Measurements from ENCODE around the gene NPC1L1.

NPC1L1 gene

GRCh38 chr7:44536090-44536489, 5.0 kb downstream of the NPC1L1 start:
- DNase-seq (ENCODE audit: low read depth): no peak

GRCh38 chr7:44535348-44536064, 5.6 kb downstream of the NPC1L1 start:
- no peak for DNase-seq (ENCODE audit: low read depth)

- DNase-seq (ENCODE audit: low read depth): peak; percentile 12
These were observed 6.6 kb downstream of the NPC1L1 start for GRCh38 chr7:44534501-44534900.

GRCh38 chr7:44534087-44534486, 7.0 kb downstream of the NPC1L1 start:
- no peak for DNase-seq (ENCODE audit: low read depth)

- no peak for DNase-seq (ENCODE audit: low read depth)
These were observed 7.7 kb downstream of the NPC1L1 start for GRCh38 chr7:44533301-44534055.

- no peak for DNase-seq (ENCODE audit: low read depth)
These were observed 9.4 kb downstream of the NPC1L1 start for GRCh38 chr7:44531421-44532380.

- no peak for DNase-seq (ENCODE audit: low read depth)
These were observed 10.1 kb downstream of the NPC1L1 start for GRCh38 chr7:44530990-44531389.

- DNase-seq (ENCODE audit: low read depth): no peak
These were observed 16.2 kb downstream of the NPC1L1 start for GRCh38 chr7:44524811-44525388.

GRCh38 chr7:44522315-44522714, 18.8 kb downstream of the NPC1L1 start:
- no peak for DNase-seq (ENCODE audit: low read depth)

- DNase-seq (ENCODE audit: low read depth): no peak
These were observed 19.6 kb downstream of the NPC1L1 start for GRCh38 chr7:44521347-44522095.

- DNase-seq (ENCODE audit: low read depth): no peak
These were observed 20.6 kb downstream of the NPC1L1 start for GRCh38 chr7:44520574-44520973.

- no peak for DNase-seq (ENCODE audit: low read depth)
These were observed 21.6 kb downstream of the NPC1L1 start for GRCh38 chr7:44519546-44519945.

GRCh38 chr7:44518761-44519160, 22.4 kb downstream of the NPC1L1 start:
- DNase-seq (ENCODE audit: low read depth): no peak

GRCh38 chr7:44517175-44517574, 24.0 kb downstream of the NPC1L1 start:
- no peak for DNase-seq (ENCODE audit: low read depth)

- no peak for DNase-seq (ENCODE audit: low read depth)
These were observed 25.4 kb downstream of the NPC1L1 start for GRCh38 chr7:44515590-44516268.

- no peak for DNase-seq (ENCODE audit: low read depth)
These were observed 28.4 kb downstream of the NPC1L1 start for GRCh38 chr7:44512736-44513135.

GRCh38 chr7:44511863-44512468, 29.2 kb downstream of the NPC1L1 start:
- no peak for DNase-seq (ENCODE audit: low read depth)

GRCh38 chr7:44511236-44511635, 29.9 kb downstream of the NPC1L1 start:
- DNase-seq (ENCODE audit: low read depth): no peak

- no peak for DNase-seq (ENCODE audit: low read depth)
These were observed 32.7 kb downstream of the NPC1L1 start for GRCh38 chr7:44508328-44509030.

All from T follicular helper cell (primary cell).